AG09319 (cell line): Measurements from ENCODE around the gene GPR137C.

Experiments used
- DNase-seq: peaks from one replicate; pipeline ENCODE4 v3.0.0-alpha.2; 2010; ENCODE audit warnings: low read depth; ENCODE audit errors: extremely low read depth
- TF ChIP-seq, protein P1 (sequence below): IDR thresholded peaks from 2 replicates; pipeline ENCODE4 v1.5.1; 2011; ENCODE audit warnings: low read depth, mild to moderate bottlenecking, inconsistent platforms, low read length, moderate library complexity

The GPR137C gene

DNA sequence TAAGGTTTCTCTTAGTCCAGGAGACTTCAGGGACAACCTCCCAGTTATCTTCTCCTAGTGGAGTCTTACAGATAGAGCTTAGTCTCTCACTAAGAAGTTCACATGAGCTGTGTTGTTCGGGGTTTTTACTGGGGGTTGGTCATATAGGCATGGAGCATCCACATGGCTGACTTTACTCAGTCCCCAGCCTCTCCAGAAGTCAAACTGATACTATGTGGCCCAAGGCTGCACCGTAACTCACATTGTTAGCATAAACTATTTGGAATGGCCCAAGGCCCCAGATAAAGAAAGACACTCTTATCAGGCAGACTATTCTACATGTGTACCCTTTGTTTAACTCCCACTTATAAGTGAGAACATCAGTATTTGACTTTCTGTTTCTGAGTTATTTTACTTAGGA is 23.2 kb downstream of the GPR137C start:
- TF ChIP-seq, protein P1, sequence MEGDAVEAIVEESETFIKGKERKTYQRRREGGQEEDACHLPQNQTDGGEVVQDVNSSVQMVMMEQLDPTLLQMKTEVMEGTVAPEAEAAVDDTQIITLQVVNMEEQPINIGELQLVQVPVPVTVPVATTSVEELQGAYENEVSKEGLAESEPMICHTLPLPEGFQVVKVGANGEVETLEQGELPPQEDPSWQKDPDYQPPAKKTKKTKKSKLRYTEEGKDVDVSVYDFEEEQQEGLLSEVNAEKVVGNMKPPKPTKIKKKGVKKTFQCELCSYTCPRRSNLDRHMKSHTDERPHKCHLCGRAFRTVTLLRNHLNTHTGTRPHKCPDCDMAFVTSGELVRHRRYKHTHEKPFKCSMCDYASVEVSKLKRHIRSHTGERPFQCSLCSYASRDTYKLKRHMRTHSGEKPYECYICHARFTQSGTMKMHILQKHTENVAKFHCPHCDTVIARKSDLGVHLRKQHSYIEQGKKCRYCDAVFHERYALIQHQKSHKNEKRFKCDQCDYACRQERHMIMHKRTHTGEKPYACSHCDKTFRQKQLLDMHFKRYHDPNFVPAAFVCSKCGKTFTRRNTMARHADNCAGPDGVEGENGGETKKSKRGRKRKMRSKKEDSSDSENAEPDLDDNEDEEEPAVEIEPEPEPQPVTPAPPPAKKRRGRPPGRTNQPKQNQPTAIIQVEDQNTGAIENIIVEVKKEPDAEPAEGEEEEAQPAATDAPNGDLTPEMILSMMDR, result no peak
- no peak for DNase-seq

DNA sequence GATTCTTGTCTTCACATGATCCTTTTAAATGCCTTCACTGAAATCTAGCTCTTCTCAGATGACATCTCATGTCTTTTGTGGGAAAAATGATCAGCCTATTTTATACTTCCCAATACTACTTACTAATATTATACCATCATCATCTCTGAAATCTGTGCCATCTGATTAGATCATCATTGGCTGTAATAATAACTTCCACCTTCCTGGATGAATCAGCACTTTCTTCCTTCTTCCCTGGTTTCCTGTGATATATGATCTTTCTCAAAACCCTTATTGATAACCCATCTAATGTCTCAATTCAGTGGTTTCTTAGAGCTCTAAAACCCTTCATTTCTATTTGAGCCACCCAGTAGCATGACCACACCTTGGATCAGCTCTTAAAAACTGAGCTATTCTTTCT is 30.9 kb downstream of the GPR137C start:
- TF ChIP-seq, protein P1, result no peak
- no peak for DNase-seq

DNA sequence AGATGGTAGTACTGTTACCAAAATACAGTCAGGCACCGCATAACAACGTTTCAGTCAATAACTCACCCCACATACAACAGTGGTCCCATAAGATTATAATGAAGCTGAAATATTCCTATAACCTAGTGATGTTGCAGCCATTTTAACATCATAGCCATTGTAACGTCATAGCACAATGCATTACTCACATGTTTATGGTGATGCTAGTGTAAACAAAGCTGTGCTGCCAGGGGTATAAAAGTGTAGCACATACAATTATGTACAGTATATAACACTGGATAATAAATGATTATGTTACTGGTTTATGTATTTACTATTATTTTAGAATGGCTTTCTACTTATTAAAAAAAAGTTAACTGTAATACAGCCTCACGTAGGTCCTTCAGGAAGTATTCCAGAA is 37.0 kb downstream of the GPR137C start:
- DNase-seq, result no peak
- TF ChIP-seq, protein P1, result no peak

DNA sequence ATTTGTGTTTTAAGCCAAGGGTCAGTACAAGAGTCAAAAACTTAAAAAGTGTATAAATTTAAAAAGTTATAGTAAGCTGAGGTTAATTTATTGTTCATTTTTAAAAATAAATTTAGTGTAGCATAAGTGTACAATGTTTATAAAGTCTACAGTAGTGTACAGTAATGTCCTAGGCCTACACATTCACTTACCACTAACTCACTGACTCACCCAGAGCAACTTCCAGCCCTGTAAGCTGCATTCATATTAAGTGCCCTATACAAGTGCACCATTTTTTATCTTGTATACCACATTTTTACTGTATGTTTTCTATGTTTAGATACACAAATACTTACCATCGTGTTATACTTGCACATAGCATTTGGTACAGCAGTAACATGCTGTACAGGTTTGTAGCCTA is 37.7 kb downstream of the GPR137C start:
- TF ChIP-seq, protein P1, result no peak
- no peak for DNase-seq

DNA sequence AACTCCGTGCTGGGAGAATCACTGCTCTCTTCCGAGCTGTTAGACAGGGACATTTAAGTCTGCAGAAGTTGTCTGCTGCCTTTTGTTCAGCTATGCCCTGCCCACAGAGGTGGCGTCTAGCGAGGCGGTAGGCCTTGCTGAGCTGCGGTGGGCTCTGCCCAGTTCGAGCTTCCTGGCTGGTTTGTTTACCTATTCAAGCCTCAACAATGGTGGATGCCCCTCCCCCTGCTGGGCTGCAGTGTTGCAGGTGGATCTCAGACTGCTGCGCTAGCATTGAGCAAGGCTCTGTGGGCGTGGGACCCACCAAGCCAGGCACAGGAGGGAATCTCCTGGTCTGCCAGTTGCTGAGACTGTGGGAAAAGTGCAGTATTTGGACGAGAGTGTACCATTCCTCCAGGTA is 43.7 kb downstream of the GPR137C start:
- TF ChIP-seq, protein P1, result no peak
- DNase-seq, result no peak

DNA sequence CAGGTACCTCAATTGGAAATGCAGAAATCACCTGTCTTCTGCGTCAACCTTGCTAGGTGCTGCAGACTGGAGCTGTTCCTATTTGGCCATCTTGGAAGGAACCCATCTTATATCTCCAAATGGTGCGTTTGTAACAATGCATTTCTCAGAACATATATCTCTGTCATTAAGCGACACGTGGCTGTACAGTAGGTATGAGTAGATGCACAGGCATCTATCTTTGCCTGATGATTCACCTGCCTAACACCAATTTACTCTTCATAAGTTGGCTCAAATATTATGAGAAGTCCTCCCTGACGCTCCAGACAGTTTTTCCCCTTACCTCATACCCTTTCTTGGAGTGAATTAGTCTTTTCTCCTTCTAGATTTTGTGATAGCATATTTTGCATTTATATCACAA is 44.2 kb downstream of the GPR137C start:
- DNase-seq, result no peak
- TF ChIP-seq, protein P1, result no peak

DNA sequence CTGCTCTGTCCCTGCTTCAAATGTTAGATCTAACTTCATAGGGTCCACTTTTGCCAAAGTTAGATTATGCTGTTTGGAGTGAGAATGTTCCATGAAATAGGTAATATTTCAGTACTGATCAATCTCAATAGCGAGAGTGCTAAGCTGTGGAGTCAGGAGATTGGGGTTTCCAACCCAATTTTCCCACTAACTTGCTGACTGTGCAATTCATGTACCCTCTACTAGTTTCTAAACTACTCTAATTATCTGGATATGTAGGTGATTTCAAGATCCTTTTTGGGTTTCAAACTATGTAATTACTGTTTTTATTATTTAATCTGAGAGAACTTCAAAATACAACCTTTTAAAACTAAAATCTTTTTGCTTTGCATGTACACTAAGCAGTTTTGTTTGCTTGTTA is 45.9 kb downstream of the GPR137C start:
- TF ChIP-seq, protein P1, result no peak
- DNase-seq, result no peak
